HG03565 (cell line): ENCODE data around the gene POLR3E.

Experiments used
- ATAC-seq: cut with Tn5 transposase; IDR thresholded peaks from one replicate; pipeline ENCODE4 v1.9.1; 2021; ENCODE audit warnings: mild to moderate bottlenecking, moderate library complexity; ENCODE audit not compliant: unreplicated experiment

The POLR3E gene

DNA sequence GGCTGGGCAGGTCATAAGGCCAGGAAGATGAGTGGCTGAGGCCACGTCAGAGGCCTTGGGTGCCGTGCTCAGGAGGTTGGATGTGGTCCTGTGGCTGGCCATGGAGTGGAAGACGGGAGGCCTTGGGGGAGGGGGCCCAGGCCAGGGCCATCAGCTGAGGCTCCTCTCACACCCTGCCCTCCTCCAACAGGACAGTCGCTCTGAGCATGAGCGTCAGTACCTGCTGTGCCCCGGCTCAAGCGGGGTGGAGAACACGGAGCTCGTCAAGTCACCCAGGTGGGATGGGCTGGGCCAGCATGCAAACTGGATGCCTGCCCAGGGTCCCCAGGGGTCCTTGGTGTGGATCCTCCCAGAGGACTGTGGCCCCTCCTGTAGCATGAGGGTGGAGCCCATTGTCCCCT is 19.2 kb downstream of the POLR3E start:
- ATAC-seq = no peak

DNA sequence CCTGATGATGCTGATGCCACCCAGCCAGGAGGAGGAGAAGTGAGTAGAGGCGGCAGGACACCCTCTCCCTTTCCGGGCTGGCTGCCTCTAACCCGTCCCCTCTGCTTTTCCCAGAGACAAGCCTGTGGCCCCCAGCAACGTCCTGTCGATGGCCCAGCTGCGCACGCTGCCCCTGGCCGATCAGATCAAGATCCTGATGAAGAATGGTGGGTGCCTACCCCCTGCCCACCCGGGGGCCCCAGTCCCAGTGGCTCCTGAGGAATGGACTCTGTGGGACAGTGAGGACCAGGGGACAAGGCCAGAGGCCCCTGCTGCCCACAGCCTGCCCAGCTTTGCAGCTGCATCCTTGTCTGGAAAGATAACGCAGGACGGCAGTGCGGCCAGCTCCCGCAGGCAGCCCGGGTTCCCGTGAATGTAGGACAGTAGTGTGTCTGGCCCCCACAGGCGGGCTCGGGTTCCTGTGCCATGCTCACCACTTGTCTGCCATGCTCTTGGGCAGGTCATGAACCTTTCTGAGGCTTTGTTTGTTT is 19.9 kb downstream of the POLR3E start:
- no peak for ATAC-seq

DNA sequence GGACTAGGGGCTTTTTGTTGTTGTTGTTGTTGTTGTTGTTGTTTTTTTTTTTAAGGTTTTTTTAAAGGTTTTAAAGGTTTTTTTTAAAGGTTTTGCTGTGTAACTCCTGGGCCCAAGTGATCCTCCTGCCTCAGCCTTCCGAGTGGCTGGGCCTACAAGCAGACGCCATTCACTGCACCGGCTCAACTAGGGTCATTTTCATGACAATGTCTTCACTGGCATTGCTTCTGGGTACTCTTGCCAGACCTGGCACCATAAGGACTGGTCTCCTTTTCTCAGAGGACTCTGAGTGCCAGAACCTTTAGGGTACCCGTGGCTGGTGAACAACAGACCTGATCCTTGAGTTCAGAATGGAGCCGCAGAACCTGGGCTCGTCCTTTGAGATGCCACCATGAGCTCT is 20.4 kb downstream of the POLR3E start:
- no peak for ATAC-seq

DNA sequence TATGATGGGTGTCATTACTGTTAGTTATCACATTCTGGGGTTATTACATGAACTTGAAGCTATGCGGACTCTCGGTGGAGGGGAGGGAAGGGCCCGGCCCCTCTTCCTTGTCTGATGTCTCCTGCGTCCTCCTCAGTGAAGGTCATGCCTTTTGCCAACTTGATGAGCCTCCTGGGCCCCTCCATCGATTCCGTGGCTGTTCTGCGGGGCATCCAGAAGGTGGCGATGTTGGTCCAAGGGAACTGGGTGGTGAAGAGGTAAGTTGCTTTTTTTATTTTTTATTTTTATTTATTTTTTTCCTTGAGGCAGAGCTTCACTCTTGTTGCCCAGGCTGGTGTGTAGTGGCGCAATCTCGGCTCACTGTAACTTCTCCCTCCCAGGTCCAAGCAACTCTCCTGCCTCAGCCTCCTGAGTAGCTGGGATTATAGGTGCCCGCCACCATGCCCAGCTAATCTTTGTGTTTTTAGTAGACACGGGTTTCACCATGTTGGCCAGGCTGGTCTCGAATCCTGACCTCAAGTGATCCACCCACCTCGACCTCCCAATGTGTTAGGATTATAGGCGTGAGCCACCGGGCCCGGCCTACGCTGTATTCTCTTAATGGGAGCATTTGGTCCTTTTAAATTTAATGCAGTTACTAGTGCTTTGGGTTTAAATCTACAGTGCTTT is 21.6 kb downstream of the POLR3E start:
- no peak for ATAC-seq

DNA sequence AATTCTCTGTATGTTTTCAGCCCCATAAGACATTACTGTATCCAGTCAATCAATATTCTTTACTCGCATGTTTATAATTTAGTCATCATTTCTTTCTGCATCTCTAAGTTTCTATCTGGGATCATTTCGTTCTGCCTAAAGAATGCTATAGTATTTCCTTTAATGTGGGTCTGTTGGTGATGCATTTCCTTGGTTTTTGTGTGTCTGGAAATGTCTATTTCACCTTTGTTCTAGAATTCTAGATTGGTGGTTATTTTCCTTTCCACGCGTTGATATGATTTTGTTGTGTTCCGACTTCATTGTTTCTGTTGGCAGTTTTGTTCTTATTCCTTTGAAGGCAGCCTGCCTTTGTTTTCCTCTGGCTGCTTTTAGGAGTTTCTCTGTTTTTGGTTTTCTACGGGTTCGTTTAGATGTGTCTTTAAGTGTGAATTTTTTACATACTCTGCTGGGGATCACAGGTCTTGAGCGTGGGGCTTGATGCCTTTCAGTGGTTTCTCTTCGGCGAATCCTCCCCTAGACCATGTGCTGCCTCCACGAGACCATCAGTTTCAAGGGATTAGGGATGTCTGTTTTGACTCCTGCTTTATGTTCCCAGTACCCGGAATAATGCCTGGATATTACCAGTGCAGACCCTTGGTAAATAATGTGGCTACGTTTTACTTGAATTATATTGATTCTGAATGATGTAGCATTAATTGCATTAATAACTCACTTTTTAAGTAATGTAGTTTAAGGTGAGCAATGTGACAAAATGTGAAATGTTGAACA is 23.5 kb downstream of the POLR3E start:
- ATAC-seq = no peak

DNA sequence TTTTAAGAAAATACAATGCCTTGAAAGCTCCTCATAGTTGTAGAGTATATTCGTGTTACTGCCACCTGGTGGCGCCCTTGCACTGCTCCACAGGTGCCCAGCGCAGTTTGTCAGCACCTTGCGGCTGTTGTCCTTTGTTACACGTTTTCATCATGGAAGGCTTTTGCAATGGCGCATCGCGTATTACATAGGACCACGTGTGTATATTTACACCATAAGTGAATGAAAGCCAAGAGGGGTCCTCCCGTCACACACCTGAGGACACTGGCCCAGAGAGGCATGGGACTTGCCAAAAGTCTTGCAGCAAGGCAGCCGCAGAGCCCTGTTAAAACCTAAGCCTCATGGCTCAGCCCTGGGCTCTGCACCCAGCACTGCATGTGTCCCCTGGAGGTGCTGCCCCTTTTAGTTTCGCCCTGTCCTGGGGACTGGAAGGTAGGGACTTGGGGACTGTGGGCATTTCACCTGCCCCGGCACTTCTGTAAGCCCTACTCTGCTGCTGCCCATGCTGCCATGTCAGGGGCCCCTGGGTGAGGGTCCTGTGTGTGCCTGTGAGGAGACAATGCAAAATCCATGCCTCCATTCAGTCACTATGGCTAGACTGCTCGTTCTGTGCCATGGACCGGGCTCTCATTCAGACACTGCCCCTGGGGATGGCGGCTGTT is 24.3 kb downstream of the POLR3E start:
- no peak for ATAC-seq

DNA sequence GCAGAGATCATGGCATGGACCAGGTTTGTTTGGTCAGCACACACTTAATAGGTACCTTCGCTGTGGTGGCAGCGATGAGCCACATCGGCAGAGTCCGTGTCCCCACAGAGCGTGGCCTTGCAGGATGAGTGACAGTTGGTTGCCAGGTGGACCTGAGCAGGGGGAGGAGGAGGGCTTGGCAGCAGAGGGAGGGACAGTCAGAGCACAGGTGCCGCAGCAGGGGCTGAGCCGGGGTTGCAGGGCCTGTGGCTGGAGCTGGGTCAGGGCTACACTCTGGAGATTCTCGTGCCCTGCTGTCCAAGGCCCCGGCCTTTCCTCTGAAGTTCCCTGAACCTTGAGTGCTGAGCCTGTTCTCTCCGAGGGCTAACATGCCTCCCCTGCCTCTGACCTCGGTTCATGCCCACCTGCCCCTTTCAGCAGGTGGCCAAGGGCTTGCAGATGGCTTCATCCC is 24.8 kb downstream of the POLR3E start:
- ATAC-seq = no peak

DNA sequence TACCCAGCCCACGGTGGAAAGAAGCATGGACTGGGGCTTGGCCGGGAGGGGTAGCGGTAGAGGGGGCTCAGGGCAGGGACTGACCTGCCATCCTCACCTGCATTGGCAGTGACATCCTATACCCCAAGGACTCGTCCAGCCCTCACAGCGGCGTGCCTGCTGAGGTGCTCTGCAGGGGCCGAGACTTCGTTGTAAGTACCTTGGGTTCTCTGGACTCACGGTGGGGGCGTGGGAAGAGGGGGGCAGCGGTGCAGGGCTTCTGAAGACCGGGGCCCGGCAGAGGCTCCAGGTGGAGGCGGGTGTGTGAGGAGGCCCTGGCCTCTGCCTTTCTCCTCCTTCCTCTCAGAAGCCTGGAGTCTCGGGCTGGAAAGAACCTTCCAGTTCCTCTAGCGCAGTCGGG is 25.5 kb downstream of the POLR3E start:
- ATAC-seq = no peak

DNA sequence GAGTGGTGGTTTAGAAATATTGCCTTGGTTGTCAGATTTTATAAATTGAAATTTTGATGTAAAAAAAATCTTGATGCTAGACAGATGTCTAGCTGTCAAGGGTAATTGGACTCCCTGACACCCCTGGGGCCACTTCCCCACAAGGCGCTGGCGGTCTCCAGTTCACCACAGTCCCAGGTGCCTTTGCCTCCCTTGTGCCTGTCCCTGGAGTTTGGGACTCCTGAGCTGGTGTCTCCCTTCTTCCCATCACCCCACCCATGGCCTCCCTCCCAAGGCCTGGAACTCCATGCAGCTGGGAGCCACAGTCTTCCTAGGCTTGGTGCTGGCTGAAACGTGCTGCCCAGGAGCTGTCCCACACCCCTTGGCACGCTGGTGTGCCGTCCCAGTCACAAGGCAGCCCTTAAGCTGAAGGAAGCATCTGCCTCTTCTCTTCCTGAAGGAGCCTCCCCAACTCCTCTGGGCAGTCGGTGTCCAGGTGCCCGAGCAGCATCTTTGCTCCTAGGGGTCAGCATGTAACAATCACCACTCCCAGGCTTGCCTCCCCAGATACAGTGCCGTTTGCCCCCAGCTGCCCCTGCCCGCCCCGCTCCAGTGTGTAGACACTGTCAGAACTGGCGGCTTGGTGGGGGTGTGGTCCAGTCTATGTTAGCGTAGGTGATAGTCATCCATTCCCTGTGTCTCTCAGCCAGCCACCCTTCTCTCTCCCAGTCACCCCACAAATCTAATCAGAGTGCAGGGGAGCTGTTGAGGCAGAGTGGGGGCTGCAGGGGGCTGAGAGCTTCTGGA is 26.2 kb downstream of the POLR3E start:
- no peak for ATAC-seq

DNA sequence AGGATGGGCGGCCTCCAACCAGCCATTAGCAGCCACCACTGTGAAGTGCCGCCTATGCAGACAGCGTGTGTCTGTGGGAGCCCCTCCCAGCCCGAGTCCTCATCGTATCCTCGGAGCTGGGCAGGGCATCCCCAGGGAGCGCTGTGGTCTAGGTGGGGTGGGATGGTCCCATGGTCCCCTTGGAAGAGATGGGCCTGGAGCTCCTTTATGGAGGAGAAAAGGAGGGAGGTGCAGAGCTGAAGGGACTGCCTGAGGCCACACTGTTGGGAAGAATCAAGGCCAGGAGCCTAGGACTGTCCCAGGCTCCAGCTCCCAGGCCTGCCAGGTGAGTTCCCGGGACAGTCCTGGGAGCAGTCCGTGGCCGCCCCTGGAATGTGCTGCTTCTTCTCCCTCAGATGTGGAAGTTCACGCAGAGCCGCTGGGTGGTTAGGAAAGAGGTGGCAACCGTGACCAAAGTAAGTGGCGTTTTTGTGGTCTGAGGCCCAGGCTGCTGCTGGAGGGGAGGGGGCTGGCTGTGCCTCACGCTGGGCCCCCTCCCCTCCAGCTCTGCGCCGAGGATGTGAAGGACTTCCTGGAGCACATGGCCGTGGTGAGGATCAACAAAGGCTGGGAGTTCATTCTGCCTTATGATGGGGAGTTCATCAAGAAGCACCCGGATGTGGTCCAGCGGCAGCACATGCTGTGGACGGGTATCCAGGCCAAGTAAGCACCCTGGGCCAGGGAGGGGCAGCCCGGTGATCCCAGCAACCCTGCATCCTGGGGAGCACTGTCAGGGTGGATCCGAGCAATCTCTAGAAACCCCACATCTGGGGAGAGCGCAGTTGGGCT is 27.0 kb downstream of the POLR3E start:
- ATAC-seq = no peak

DNA sequence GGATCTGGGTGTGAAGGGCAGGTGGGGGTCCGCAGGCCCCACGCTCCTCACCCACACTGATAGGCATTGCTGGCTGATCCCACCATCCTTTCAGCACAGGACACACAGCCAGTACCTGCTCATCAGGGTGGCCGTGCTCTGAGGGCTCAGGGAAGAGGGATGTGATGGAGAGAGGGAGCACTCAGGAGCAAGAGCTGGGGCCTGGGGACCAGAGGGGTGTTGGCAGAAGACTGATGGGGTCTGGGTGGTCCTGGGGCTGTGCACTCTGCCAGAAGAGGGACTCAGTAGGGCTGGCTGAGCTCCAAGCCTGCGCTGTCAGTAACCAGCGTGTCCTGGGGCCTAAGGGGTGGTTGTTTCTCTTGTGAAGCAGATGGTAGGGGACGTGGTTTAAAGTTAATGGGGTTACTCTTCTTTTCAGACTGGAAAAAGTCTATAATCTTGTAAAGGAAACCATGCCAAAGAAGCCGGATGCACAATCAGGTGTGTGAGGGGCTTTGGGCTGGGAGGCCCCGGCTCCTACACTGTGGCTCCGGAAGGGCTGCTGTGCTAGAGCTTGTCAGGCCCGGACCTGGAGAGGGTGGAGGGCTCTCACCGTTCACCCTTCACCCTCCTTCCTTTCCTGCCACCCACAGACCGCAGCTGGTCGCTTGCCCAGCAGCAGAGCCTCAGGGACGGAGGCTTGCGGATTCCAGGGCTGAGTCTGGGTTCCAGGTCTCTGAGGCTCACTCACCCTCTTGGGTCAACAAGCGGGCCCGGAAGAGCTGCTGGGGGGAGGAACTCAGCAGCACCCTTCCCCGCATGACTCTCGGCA is 27.8 kb downstream of the POLR3E start:
- ATAC-seq = no peak

DNA sequence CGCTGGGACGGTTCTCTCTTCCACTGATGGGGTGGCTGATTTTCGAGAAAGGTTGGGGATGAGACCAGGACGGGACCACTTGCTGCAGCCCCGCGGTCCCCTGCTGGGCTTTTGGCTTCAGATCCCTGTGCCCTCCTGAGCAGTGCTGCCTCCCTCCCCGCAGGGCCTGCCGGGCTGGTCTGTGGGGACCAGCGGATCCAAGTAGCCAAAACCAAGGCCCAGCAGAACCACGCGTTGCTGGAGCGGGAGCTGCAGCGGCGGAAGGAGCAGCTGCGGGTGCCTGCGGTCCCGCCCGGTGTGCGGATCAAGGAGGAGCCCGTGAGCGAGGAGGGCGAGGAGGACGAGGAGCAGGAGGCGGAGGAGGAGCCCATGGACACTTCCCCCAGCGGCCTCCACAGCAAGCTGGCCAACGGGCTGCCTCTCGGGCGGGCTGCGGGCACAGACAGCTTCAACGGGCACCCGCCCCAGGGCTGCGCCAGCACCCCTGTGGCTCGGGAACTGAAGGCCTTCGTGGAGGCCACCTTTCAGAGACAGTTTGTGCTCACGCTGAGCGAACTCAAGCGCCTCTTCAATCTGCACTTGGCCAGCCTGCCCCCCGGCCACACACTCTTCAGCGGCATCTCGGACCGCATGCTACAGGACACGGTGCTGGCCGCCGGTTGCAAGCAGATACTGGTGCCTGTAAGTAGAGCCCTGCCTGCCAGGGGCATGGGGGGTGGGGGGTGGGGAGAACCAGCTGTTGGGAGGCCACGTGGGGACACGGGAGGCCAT is 28.6 kb downstream of the POLR3E start:
- no peak for ATAC-seq

DNA sequence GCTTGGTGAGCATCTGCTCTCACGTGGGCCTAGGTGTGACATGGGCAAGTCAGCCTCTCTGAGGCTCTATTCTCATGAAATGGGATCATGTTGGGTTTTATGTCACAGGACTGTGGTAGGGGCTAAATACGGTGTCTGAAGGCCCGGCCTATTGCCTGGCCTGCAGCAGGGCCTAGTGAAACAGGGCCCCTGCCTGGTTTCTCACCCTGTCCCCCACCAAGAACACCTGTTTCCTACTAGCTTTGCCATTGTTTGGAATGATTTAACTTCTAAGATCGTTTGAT is 29.1 kb downstream of the POLR3E start:
- no peak for ATAC-seq

DNA sequence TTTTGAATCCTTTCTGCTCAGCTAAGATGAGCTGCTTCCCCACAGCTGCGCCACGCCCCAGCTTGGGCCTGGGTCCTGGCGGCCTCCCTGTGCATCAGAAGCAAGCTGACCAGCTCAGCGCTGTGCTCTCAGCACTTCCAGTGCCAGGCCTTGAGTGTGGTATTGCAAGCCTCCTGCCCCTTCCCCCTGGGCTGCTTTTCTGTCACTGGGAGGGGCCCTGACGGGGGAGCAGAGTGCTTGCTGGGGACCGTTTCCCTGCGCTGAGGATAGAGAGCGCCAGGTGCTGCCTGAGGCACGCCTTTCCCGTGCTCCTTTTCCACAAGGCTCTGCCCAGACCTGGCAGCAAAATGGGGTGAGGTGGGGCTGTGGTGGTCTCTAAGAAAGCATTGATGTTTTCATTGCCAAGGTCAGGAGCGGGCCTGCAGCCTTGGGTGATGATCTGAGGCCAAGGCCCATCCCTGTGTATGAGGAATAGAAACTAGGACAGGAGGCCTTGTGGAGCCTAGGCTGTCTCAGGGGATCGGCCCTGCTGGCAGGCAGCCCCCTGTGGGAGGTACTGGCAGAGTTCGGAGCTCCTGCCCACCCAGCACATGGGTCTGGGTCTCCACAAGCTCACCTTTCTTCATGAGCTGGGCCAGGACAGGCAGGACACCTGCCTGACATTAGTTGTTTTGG is 29.7 kb downstream of the POLR3E start:
- no peak for ATAC-seq

DNA sequence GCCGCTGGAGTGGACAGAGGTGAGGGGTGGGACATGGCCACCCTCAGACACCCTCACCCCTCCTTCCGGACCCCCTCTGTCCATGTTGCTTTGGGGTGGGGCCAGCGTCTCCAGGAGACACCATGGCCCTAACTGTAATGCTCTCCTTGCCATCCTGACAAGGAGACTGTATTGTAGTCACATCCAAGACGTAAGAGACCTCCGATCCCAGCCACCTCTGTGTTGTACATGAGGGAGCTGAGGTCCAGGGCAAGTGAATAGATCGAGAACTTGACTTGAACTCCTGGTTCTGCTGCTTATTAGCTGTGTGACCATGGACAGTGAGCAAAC is 30.2 kb downstream of the POLR3E start:
- no peak for ATAC-seq

DNA sequence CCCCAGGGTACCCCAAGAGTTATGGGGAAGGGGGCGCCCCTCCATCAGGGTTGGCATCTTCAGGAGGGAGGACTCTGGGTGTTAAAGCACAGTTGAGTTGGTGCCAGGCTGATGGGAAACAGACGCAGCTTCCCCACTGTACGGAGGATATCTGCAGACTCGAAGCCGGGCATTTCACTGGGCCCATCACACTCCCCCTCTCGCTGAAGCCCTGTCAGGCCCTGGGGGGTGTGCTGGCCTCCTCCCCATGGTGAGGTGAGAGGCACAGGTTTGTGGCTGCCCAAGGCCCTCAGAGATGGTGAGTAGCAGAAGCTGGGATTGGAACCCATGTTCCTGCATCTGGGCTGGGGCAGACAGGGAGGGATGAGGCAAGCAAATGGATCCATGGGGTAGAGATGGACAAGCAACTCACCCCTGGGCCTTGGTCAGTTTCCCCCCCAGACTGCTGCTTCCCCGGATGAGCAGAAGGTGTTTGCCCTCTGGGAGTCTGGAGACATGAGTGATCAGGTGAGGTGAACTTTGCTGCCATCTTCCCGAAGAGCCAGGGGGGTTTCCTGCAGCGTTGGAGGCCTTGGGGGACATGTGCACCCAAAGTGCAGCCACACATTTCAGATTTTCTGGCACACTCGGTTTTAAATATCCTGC is 31.0 kb downstream of the POLR3E start:
- no peak for ATAC-seq

DNA sequence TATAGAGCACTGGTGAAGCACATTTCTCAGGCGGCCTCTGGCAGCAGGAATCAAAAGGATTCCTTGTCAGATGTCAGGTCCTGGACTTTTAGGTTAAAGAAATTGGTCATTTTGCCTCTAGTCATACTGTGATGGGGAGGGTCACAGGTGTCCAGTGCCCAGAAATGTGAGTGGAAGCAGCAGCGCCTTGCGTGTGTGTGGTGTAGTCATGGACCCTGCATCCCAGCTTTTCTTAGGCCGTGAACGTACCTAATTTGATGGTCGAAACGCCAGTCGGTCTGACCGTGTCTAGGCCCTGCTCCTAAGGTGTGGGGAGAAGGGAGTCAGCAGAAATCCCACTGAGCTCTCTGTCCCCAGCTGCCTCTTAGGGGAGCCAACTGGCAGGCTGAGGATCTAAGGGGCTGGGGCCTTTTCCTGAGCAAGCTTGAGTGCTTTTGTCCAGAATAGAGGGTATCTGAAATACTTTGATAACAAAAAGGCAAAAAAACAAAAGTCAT is 32.0 kb downstream of the POLR3E start:
- ATAC-seq = no peak

DNA sequence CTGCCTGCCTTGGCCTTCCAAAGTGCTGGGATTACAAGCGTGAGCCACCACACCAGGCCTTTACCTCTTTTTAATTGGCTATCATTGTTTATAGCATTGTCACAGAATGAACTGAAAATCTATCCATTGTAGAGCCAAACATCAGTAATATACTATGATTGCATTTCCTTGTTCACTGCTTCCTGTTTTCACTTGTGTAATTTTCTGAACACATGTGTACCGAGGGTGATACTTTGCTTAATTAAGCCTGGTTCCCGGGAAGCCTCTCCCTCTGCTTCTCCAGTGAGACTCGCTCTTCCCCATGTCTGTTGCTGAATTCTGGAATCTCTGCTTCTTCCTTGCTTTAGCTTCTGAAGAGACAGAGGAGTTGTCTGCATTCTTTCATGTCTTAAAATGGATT is 33.1 kb downstream of the POLR3E start:
- ATAC-seq = no peak
